NCI-H187 (cell line): ENCODE data around the gene PGAP6.
"Not testable (repeated sequence)": the region's sequence is repeated elsewhere in the genome, so short reads cannot be mapped to it uniquely, and the experiment has no call there.

ENCODE experiments used
- DNase-seq, 2 experiments: peaks; one replicate each; lab custom pipeline; 2025; lab: John Stamatoyannopoulos, UW

Gene PGAP6, protein sequence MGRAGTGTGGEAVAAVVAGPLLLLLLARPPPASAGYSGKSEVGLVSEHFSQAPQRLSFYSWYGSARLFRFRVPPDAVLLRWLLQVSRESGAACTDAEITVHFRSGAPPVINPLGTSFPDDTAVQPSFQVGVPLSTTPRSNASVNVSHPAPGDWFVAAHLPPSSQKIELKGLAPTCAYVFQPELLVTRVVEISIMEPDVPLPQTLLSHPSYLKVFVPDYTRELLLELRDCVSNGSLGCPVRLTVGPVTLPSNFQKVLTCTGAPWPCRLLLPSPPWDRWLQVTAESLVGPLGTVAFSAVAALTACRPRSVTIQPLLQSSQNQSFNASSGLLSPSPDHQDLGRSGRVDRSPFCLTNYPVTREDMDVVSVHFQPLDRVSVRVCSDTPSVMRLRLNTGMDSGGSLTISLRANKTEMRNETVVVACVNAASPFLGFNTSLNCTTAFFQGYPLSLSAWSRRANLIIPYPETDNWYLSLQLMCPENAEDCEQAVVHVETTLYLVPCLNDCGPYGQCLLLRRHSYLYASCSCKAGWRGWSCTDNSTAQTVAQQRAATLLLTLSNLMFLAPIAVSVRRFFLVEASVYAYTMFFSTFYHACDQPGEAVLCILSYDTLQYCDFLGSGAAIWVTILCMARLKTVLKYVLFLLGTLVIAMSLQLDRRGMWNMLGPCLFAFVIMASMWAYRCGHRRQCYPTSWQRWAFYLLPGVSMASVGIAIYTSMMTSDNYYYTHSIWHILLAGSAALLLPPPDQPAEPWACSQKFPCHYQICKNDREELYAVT

GRCh38 chr16:381789-382717, at the start of gene PGAP6:
TSS of gene PGAP6 (minus strand) at chr16:381978. CDS start at chr16:381821, 157 bp downstream.
- peak in 1 of 2 experiments; percentile 82 for DNase-seq

DNA sequence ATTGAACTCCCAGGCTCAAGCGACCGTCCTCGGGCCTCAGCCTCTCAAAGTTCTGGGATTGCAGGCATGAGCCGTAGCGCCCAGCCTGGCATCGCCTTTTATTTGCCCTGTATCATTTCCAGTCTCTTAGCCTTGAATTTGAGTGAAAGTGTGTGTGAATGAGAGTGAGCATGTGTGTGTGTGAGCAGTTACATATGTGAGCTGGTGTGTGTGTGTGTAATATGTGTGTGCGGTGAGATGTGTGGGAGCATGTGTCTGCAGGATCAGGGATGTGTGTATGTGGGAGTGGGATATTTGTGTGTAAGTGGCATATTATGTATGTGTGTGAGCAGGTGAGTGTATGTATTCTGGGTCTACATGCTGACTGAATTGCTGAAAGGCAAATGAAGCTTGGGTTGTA, 49.1 kb upstream of the PGAP6 start:
- DNase-seq = no peak

- no peak for DNase-seq
These were observed 45.5 kb upstream of the PGAP6 start for GRCh38 chr16:427250-427649.

- DNase-seq = no peak
These were observed 45.1 kb upstream of the PGAP6 start for GRCh38 chr16:426906-427249.

GRCh38 chr16:426115-426905, 44.5 kb upstream of the PGAP6 start:
- no peak for DNase-seq

GRCh38 chr16:425740-426114, 43.9 kb upstream of the PGAP6 start:
- no peak for DNase-seq

GRCh38 chr16:425082-425718, 43.4 kb upstream of the PGAP6 start, which contains the start of gene RAB11FIP3:
TSS of gene RAB11FIP3 (plus strand) at chr16:425649. CDS start at chr16:426007, 358 bp downstream.
- DNase-seq = peak; percentile 82 to 89

DNA sequence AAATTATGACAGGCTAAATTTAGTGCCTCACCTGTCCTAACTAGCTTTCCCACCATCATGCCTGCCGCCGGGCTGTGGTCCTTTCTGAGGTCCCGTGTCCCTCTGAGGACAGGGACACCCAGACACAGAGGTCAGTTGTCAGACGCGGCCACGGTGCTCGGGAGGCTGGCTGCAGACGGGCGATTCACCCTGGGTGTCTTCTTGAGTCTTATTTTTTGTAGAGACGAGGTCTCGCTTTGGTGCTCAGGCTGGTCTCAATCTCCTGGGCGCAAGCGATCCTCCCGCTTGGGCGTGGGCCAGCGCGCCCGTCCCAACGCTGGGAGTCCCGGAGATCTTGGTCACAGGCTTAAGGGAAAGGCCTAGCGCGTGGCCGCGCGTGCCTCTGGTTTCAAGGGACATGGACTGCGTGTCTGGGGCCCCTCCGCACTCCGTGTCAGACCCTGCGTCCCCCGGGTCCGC, 42.9 kb upstream of the PGAP6 start:
- no peak for DNase-seq

DNA sequence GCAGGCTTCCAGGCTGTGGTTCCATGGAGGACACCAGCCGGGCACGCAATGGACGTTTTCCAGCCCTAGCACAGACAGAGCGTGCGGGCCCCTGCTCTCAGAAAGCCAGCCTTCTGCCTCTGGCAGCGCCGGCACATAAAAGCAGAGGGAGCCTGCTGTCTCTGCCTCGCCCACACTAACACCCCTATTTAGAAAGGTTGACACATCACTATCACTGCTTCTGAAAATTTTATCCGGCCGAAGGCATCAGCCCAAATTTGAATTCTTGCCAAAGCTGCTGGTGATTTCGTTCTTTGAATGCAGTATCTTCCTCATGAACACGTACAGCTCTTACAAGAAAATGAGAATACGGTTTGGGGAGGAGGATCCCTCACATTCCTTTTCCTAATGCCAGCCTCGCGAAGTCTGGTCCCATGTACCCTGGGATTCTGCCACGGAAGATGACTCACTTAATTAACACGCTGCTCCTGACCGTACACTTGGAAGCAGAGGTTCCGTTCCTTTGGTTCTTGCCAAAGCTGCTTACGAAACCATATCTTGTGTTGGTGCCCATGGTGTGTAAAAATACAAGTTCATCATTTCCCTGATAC, 42.4 kb upstream of the PGAP6 start:
- no peak for DNase-seq

- DNase-seq = not testable (repeated sequence)
These were observed 40.4 kb upstream of the PGAP6 start for GRCh38 chr16:422179-422578.

DNA sequence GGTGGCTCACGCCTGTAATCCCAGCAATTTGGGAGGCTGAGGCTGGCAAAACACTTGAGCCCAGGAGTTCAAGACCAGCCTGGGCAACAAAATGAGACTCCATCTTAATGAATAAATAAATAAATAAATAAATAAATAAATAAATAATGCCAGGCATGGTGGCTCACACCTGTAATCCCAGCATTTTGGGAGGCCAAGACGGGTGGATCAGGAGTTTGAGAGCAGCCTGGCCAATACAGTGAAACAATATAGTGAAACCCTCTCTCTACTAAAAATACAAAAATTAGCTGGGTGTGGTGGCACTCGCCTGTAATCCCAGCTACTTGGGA, 33.4 kb upstream of the PGAP6 start:
- not testable (repeated sequence) for DNase-seq

DNA sequence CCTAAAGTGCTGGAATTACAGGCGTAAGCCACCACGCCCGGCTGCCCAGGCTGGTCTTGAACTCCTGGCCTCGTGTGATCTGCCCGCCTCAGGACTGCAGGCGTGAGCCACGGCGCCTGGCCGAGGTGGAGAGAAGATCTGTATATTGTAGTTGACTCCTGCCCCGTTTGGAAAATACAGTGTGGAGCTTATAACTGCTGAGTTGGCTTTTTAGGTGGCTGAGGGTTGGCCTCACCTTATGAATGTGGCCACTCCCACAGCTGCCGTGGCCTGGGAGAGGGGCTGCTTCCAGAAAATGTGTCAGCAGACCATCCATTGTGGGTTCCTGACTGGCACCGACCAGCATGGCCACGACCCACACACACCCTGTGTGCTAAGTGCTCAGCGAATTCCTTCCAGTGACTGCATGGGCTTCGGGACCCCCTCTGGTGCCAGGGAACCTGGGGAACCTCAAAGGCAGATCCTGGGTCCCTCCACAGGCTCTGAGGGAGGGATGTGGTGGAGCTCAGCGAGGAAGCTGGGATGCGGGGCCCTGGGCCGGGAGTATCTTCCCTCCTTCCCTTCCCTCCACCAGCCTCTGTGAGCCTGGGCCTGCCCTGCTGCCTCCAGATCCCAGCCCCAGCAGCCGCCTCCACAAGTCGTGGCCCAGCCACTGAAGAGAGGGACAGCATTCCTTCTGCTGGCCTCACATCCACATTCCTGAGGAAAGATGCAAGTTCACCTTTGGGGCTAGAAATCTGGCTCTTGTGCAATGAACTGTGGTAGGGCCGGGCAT, 32.8 kb upstream of the PGAP6 start:
- no peak for DNase-seq

DNA sequence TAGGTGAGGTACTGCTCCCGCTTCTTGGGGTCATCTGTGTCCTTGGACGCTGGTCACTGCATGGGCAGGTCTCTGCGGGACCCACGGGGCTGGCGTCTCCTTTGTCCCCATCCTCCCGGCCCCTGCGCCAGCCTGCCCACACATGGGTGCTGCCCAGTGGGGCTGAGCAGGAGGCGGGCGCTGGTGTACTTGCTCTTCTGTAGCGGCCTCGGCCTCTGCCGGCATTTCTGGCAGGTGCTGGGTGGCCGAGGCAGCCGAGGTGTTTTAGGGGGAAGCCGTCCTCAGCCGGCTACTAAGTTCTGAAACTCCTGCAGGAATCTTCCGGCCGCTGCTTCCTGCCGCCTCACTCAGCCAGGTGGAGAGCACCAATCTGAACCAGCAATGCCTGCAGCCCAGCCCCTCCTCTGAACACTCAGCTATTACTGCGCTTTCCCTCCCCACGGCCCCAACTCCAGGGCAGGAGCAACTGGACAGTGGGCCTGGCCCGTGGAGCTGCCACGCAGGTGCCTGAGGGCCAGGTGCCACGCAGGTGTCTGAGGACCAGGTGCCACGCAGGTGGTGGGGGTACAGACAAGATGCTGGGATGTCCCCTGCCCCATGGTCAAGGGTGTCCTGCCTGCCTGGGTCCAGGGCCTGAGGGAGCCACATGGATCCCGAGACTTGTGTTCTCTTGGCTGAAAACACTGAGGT, 29.9 kb upstream of the PGAP6 start:
- no peak for DNase-seq

DNA sequence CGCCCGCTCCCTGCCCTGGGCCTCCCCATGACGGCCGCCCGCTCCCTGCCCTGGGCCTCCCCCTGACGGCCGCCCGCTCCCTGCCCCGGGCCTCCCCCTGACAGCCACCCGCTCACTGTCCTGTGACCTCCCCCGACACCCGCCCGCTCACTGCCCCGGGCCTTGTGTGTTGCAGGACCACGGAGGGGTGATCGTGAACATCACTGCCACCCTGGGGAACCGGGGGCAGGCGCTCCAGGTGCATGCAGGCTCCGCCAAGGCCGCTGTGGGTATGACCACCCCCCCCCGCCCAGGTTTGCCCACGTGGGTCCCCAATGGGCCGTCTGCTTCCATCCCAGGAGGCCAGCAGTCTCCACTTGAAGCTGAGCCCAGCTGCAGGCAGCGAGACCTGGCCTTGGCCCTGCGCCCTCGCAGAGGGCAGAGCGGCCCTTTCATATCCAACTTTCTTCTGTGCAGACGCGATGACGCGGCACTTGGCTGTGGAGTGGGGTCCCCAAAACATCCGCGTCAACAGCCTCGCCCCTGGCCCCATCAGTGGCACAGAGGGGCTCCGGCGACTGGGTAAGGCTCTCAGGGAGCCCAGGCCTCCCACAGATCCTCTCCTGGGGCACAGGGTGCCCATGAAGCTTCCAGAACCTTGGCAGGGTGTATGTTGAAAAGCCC, 28.9 kb upstream of the PGAP6 start:
- DNase-seq = no peak

DNA sequence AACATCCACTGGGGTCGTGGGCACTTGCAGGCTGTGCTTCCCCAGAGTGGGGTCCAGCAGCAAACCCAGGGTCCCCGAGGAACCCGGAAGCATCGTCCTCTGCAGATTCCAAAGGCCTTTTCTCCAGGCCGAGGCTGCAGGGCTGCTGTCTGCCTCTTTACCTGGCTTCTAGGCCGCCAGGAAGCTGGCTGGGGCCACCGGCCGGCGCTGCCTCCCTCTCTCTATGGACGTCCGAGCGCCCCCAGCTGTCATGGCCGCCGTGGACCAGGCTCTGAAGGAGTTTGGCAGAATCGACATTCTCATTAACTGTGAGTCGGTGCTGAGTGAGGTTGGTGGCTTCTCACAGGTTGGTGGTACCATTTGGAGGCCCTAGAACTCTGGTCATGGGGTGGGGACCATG, 25.5 kb upstream of the PGAP6 start:
- no peak for DNase-seq

GRCh38 chr16:405548-406506, 24.0 kb upstream of the PGAP6 start:
- DNase-seq = no peak

- DNase-seq = no peak
These were observed 23.3 kb upstream of the PGAP6 start for GRCh38 chr16:404971-405486.
